ENCODE measurements around the gene RASSF3.

The RASSF3 gene

GRCh38 chr12:64669270-64669842, 59.1 kb downstream of the RASSF3 start:
- DNase-seq (ENCODE audit: low spot score) (no peak), FAIRE-seq (no peak)

- DNase-seq (ENCODE audit: low spot score) (no peak), FAIRE-seq (no peak)
Measured at GRCh38 chr12:64670019-64670418, 59.7 kb downstream of the RASSF3 start.

GRCh38 chr12:64670919-64671639, 60.8 kb downstream of the RASSF3 start:
- FAIRE-seq (no peak), DNase-seq (ENCODE audit: low spot score) (no peak)

GRCh38 chr12:64671681-64672080, 61.4 kb downstream of the RASSF3 start:
- no peak for FAIRE-seq
- DNase-seq (ENCODE audit: low spot score) = no peak

GRCh38 chr12:64672925-64673409, 62.7 kb downstream of the RASSF3 start:
- no peak for FAIRE-seq

GRCh38 chr12:64673490-64674169, 63.3 kb downstream of the RASSF3 start:
- FAIRE-seq (no peak), DNase-seq (ENCODE audit: low spot score) (no peak)

More at GRCh38 chr12:64672925-64673409, 62.7 kb downstream of the RASSF3 start:
- peak; percentile 47 for DNase-seq (ENCODE audit: low spot score)

- no peak for DNase-seq (ENCODE audit: low spot score)
- no peak for FAIRE-seq
Measured at GRCh38 chr12:64674367-64674922, 64.2 kb downstream of the RASSF3 start.

GRCh38 chr12:64675795-64676194, 65.5 kb downstream of the RASSF3 start:
- FAIRE-seq = no peak
- DNase-seq (ENCODE audit: low spot score) = peak; percentile 32

GRCh38 chr12:64678248-64678647, 68.0 kb downstream of the RASSF3 start:
- no peak for DNase-seq (ENCODE audit: low spot score)
- no peak for FAIRE-seq

- DNase-seq (ENCODE audit: low spot score) = no peak
- no peak for FAIRE-seq
Measured at GRCh38 chr12:64678835-64679234, 68.5 kb downstream of the RASSF3 start.

- FAIRE-seq (no peak), DNase-seq (ENCODE audit: low spot score) (peak; percentile 21)
Measured at GRCh38 chr12:64679487-64680001, 69.2 kb downstream of the RASSF3 start.

- FAIRE-seq = no peak
- no peak for DNase-seq (ENCODE audit: low spot score)
Measured at GRCh38 chr12:64680235-64680634, 69.9 kb downstream of the RASSF3 start.

GRCh38 chr12:64681200-64682052, 71.1 kb downstream of the RASSF3 start:
- no peak for FAIRE-seq
- no peak for DNase-seq (ENCODE audit: low spot score)

GRCh38 chr12:64682572-64683277, 72.4 kb downstream of the RASSF3 start:
- FAIRE-seq = no peak
- no peak for DNase-seq (ENCODE audit: low spot score)

- FAIRE-seq (no peak), DNase-seq (ENCODE audit: low spot score) (no peak)
Measured at GRCh38 chr12:64683816-64684543, 73.7 kb downstream of the RASSF3 start.

GRCh38 chr12:64685050-64685449, 74.8 kb downstream of the RASSF3 start:
- FAIRE-seq = no peak
- no peak for DNase-seq (ENCODE audit: low spot score)

- no peak for DNase-seq (ENCODE audit: low spot score)
- no peak for FAIRE-seq
Measured at GRCh38 chr12:64685605-64686004, 75.3 kb downstream of the RASSF3 start.

- DNase-seq (ENCODE audit: low spot score) (no peak), FAIRE-seq (no peak)
Measured at GRCh38 chr12:64687816-64688215, 77.5 kb downstream of the RASSF3 start.

GRCh38 chr12:64688219-64688618, 77.9 kb downstream of the RASSF3 start:
- FAIRE-seq (no peak), DNase-seq (ENCODE audit: low spot score) (no peak)

GRCh38 chr12:64688715-64689114, 78.4 kb downstream of the RASSF3 start:
- FAIRE-seq (no peak), DNase-seq (ENCODE audit: low spot score) (no peak)
